A549 treated with RU486 at 1 μM for 4 hours (cell line): ENCODE measurements around the gene SLC16A4. TPM values are rescaled to one million over a fixed set of nuclear protein-coding genes. Genes with fewer than 3 reads are reported as not detected.

ENCODE experiments used
- total RNA-seq: library from RNA; stranded (reverse); fragments of 200-300 nt; extraction: Qiagen RNA extraction; gene quantifications from 5 replicates; pipeline ENCODE4 v1.2.3, GENCODE V29; 2022; ENCODE audit warnings: low read depth

Gene SLC16A4
- total RNA-seq = 23.6 to 41.3 TPM (median 38.5 TPM) in 5 replicates

DNA sequence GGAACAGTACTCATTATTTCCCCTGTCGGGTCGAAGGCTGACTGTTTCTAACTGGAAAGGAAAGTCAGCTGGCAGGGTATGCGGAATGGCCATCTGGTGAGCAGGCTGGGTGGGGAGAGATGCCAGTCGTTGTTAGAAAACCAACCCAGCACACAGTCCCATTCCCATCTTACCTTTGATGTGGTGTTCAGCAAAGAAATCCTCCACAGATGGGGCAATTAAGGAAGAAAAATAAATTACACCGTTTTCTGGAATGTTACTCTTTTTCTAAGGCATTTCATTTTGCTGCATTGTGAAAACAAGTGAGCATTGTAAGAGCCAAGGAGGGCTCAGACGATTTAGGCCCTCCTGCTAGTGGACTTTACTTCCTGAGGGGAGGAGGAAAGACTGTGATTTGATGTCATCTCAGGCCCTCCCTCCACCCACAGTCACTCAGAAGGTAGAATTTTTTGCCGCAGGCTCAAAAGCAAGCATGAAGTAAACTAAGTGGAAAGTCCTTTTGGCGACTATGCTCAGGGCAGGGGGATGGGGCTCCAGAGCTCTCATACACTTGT is at the start of gene SLC16A4:
SLC16A4 (minus strand) TSS at position 335 of the 554 bp plus-strand sequence. CDS start 1,703 bp downstream, outside the sequence.

DNA sequence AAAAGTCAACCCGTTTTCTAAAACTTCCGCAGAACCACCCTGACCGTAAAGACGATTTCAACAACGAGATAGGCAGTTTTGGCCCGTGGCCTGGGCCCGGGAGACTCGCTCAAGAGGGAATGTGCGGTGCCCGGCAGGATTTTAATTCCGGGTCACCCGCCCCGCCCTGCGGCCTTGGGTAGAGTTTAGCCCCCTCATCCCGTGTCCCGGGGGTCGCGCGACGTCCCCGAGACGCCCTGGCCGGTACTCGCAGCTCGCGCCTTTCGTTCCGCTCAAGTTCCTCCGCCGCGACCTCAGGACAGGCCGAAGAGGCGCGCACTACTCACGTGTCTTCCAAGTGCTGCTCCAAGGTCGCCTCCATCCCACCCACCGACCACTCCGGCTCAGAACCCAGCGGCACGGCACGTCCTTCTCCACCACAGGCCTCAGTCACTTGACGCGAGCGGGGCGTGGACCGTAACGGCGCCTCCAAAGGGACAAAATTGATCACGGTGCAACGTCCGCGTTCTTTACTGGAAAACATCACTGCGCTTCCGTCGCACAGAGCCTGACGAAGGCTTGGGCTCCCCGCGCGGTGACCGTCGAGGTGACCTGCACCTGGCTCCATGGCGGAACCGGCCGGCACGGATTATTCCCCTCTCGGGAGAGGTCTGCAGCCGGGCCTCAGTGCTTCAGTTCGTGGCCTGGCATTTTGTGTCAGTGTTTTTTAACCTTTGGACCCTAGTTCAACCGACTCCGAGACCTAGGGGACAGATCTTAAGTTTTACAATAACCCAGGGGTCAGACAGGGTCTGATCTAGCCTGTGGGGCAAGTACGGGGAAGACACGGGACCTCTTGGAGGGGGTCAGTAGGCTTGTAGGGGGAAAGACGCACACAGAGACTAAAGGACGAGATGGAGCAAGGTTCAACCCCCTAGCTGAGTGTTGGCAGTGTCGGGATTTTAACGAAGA is 16.7 kb upstream of the SLC16A4 start, which contains the start of gene LAMTOR5:
LAMTOR5 (minus strand) TSS at position 435 of the 951 bp plus-strand sequence; CDS start at position 361, 74 bp downstream.

DNA sequence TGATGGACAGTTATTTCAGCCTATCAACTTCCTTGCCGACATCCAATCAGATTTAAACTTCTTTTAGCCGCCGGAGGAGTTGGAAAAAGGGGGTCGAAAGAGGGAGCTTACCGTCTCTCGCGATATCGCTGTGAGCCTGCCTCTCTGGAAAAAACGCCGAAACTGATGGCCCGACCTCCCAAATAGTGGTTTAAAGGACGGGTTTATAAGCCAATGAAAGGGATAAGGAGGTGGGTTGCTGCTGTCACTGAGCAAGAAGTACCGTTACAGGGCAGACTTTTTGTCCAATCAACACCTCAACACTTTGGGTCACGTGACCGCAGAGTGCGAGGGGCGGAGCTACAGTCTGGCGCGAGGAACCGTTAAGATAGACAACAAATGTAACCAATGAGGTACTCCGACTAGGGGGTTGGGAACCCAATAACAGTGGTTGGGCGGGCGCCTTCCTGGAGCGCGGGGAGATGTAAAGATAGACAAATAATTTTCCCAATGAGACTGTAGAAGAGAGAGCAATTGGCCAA is 51.9 kb downstream of the SLC16A4 start, which contains the start of gene RBM15:
RBM15 (plus strand) TSS at position 492 of the 521 bp plus-strand sequence; CDS start at position 521, 29 bp downstream.

Other genes with a start within 250 kb of the SLC16A4 start
- 4.3 to 5.9 TPM (median 5.1 TPM) in 5 replicates for gene SLC6A17, start 240.5 kb downstream of the SLC16A4 start, total RNA-seq
- gene KCNC4, start 180.7 kb downstream of the SLC16A4 start, total RNA-seq = 2.3 to 4.7 TPM (median 3.1 TPM) in 5 replicates
- gene RBM15, start 51.6 kb downstream of the SLC16A4 start, total RNA-seq = 6.4 to 9.4 TPM (median 9.0 TPM) in 5 replicates
- 149 to 189 TPM (median 182 TPM) in 5 replicates for gene LAMTOR5, start 16.7 kb upstream of the SLC16A4 start, total RNA-seq
- gene PROK1, start 60.1 kb upstream of the SLC16A4 start, total RNA-seq = not detected in 5 replicates
- not detected in 5 replicates for gene KCNA10, start 128.1 kb upstream of the SLC16A4 start, total RNA-seq
- 0.03 to 0.18 TPM (median 0.05 TPM) in 4 of 5 replicates, not detected in the other for gene KCNA2, start 215.3 kb upstream of the SLC16A4 start, total RNA-seq